Nephron progenitor cell (in vitro differentiated cells): ENCODE data around the gene GLTP.

Experiments used
- DNase-seq: peaks from one replicate; pipeline ENCODE4 v3.0.0; 2021
- H3K27ac Mint-ChIP-seq: 2 replicates; pipeline ENCODE4 v1.8.0; 2021; ENCODE audit warnings: mild to moderate bottlenecking, moderate library complexity, mixed read lengths
- H3K27me3 Mint-ChIP-seq: 2 replicates; pipeline ENCODE4 v1.8.0; 2021; ENCODE audit warnings: mild to moderate bottlenecking, low read depth, mixed read lengths; ENCODE audit not compliant: poor library complexity
- H3K36me3 Mint-ChIP-seq: 2 replicates; pipeline ENCODE4 v1.8.0; 2021; ENCODE audit warnings: low read depth, mixed read lengths
- H3K4me1 Mint-ChIP-seq: 2 replicates; pipeline ENCODE4 v1.8.0; 2021; ENCODE audit warnings: mixed read lengths
- H3K4me3 Mint-ChIP-seq: 2 replicates; pipeline ENCODE4 v1.8.0; 2021; ENCODE audit warnings: mild to moderate bottlenecking, moderate library complexity, mixed read lengths
- H3K9me3 Mint-ChIP-seq: 2 replicates; pipeline ENCODE4 v1.8.0; 2021; ENCODE audit warnings: mild to moderate bottlenecking, moderate library complexity, mixed read lengths
- CTCF ChIP-seq: fragments of 200-600 bp; sonication (generic); IDR thresholded peaks from 2 replicates; pipeline ENCODE4 v1.5.0; 2021; ENCODE audit warnings: antibody characterized with exemption

The GLTP gene

GRCh38 chr12:109875572-109876131, 4.7 kb downstream of the GLTP start:
- peaks cover 54% of the 10 kb centered on the region for H3K4me1 Mint-ChIP-seq

GRCh38 chr12:109873653-109874052, 6.7 kb downstream of the GLTP start:
- Mint-ChIP-seq H3K4me1 (peaks cover 46% of the 10 kb centered on the region), H3K36me3 (no peaks in the 10 kb centered on the region), H3K27ac (no peak overlapping the region), H3K27me3 (peaks cover 9% of the 10 kb centered on the region), H3K9me3 (no peaks in the 10 kb centered on the region), H3K4me3 (no peak overlapping the region)
- no peak for TF ChIP-seq CTCF
- DNase-seq, result no peak

More at GRCh38 chr12:109875572-109876131, 4.7 kb downstream of the GLTP start:
- Mint-ChIP-seq H3K36me3 (no peaks in the 10 kb centered on the region), H3K27ac (peak overlapping the region; percentile 58), H3K4me3 (no peak overlapping the region), H3K9me3 (no peaks in the 10 kb centered on the region), H3K27me3 (peaks cover 9% of the 10 kb centered on the region)
- no peak for TF ChIP-seq CTCF
- DNase-seq, result no peak

GRCh38 chr12:109871668-109872314, 8.6 kb downstream of the GLTP start:
- H3K9me3 Mint-ChIP-seq, result no peaks in the 10 kb centered on the region
- H3K36me3 Mint-ChIP-seq, result peaks cover 5% of the 10 kb centered on the region
- peaks cover 6% of the 10 kb centered on the region for H3K27me3 Mint-ChIP-seq
- DNase-seq, result no peak
- H3K27ac Mint-ChIP-seq, result peak overlapping the region; percentile 31
- H3K4me3 Mint-ChIP-seq, result no peak overlapping the region
- TF ChIP-seq CTCF, result no peak
- peaks cover 29% of the 10 kb centered on the region for H3K4me1 Mint-ChIP-seq

- Mint-ChIP-seq H3K36me3 (peaks cover 5% of the 10 kb centered on the region), H3K27me3 (peaks cover 6% of the 10 kb centered on the region), H3K4me3 (no peak overlapping the region), H3K9me3 (no peaks in the 10 kb centered on the region), H3K4me1 (peaks cover 22% of the 10 kb centered on the region), H3K27ac (no peak overlapping the region)
- no peak for TF ChIP-seq CTCF
- DNase-seq, result no peak
These were observed 9.7 kb downstream of the GLTP start for GRCh38 chr12:109870648-109871047.

- H3K27ac Mint-ChIP-seq, result no peak overlapping the region
- H3K4me1 Mint-ChIP-seq, result peaks cover 29% of the 10 kb centered on the region
- peaks cover 5% of the 10 kb centered on the region for H3K36me3 Mint-ChIP-seq
- H3K27me3 Mint-ChIP-seq, result peaks cover 2% of the 10 kb centered on the region
- no peak for DNase-seq
- TF ChIP-seq CTCF, result no peak
- H3K9me3 Mint-ChIP-seq, result no peaks in the 10 kb centered on the region
- H3K4me3 Mint-ChIP-seq, result no peak overlapping the region
These were observed 11.9 kb downstream of the GLTP start for GRCh38 chr12:109868182-109869051.
